HuH-7.5 (cell line): ENCODE measurements around the gene COL9A1.

Experiments
- DNase-seq: peaks from one replicate; pipeline ENCODE4 v3.0.0; 2011; ENCODE audit warnings: low spot score

The COL9A1 gene

GRCh38 chr6:70171236-70171635, 131.6 kb downstream of the COL9A1 start:
- no peak for DNase-seq

GRCh38 chr6:70168681-70169377, 134.1 kb downstream of the COL9A1 start:
- no peak for DNase-seq
